Amniotic epithelial cell (primary cell): ENCODE data around the gene SPRED2.
"Not testable (repeated sequence)": the region's sequence is repeated elsewhere in the genome, so short reads cannot be mapped to it uniquely, and the experiment has no call there.

Source experiments
- DNase-seq: peaks from one replicate; pipeline ENCODE4 v3.0.0-alpha.2; 2010; ENCODE audit warnings: low read depth

Gene SPRED2

GRCh38 chr2:65343386-65343785 lies 89.0 kb downstream of the SPRED2 start:
- no peak for DNase-seq

GRCh38 chr2:65340898-65341681 lies 91.3 kb downstream of the SPRED2 start:
- no peak for DNase-seq

DNA sequence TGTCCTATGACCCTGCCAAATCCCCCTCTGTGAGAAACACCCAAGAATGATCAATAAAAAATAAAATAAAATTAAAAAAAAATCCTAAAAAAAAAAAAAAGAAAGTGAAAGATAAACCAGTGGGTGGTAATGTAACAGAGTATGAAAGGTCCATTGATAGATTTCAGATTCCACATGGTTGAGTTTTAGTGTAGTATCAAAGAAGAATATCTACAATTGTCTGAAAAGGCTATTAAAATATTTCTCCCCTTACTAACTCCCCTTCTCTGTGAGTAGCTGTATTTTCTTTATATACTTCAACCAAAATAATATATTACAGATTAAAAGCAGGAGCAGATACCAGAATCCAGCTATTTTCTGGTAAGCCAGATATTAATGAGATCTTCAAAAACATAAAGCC lies 92.8 kb downstream of the SPRED2 start:
- DNase-seq = no peak

- not testable (repeated sequence) for DNase-seq
These were observed 93.4 kb downstream of the SPRED2 start for GRCh38 chr2:65338830-65339495.

- DNase-seq = not testable (repeated sequence)
These were observed 94.5 kb downstream of the SPRED2 start for GRCh38 chr2:65337915-65338314.

- no peak for DNase-seq
These were observed 97.7 kb downstream of the SPRED2 start for GRCh38 chr2:65334714-65335113.

DNA sequence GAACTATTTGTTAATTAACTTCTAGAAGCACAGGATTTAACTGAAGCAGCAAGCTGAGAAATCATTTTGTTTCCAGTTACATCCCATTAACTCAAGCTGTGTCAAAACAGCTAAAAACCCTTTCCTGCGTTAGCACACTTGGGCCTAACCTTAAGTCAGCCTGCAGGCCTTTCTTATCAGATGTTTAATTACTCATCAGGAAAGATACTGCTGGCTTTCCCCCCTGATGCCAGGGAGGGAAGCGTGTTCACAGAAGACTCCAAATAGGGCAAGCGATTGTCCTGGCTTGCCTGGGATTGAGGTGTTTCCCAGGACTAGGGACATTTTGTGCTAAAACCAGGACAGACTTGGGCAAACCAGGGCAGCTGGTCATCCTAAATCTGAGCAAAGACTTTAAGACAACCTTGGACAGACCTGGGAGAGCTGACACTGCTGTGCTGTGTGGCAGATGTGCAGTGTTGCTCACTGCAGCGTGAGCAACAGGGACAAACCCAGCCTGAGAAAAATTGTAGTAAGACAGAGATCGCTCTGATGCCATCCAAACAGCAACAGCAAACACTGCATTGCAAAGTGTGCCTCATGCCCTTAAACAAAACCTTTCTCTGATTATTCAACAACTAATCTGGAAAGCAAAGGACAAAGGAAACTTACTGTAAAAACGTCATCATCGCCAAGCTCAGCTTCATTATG lies 100.9 kb downstream of the SPRED2 start:
- DNase-seq = peak; percentile 80

DNA sequence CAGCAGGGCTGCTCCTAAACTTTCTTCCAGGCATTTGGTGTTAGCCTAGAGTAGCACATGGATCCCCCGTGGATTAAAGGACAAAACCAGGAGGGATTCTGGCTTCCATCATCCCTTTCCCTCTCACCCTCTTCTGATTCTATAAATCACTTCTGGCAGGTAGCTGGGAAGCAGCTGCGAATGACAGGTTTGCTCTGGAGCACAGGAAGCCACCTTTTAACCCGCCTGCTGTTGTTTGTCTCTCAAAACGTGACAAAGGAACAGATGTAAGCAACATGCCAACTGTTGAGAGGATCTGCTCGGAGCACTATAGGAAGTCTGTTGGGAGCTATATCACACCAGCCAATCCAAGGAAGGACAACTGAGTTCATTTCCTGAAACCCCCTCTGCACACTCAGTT lies 102.9 kb downstream of the SPRED2 start:
- DNase-seq = no peak

- no peak for DNase-seq
These were observed 106.1 kb downstream of the SPRED2 start for GRCh38 chr2:65326276-65326675.

- DNase-seq = no peak
These were observed 107.3 kb downstream of the SPRED2 start for GRCh38 chr2:65325066-65325465.

DNA sequence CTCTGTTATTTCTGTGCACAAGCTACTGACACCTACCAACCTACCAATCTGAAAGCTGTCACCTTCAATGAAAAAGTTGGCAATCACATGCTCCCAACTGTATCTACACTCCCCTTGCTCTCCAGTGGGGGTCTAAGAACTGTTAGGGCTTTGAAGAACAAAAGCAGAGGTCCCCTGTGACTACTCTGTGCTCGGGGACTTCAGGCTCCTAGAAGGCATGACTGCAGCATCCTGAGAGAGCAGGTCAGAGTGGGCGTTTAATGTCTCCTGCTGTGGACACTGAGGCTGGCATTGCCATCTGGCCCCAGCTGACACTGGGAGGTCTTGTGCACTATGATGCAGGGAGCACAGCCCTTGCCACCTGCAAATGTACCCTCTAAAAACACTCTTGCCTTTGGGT lies 111.5 kb downstream of the SPRED2 start:
- no peak for DNase-seq

GRCh38 chr2:65320042-65320725 lies 112.2 kb downstream of the SPRED2 start:
- peak; percentile 97 for DNase-seq

DNA sequence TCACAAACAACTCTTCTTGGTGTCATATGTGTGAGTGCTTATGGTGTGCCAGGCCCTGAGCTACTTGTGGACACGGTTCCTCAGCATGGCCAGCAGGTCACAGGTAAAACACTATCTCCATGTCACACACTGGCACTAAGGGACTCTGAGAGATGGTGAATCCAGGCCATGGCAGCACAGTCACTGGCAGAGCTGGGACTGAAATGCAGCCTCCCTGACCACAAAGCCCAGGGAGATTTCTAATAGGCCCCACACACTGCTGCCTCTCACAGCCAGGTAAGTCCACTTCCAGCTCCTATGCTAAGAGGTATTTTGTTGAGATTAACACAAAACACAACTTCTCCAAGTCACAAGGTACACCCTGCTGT lies 112.7 kb downstream of the SPRED2 start:
- no peak for DNase-seq

- no peak for DNase-seq
These were observed 113.2 kb downstream of the SPRED2 start for GRCh38 chr2:65319072-65319673.

GRCh38 chr2:65317841-65318240 lies 114.6 kb downstream of the SPRED2 start:
- no peak for DNase-seq

GRCh38 chr2:65317351-65317750 lies 115.0 kb downstream of the SPRED2 start:
- not testable (repeated sequence) for DNase-seq

GRCh38 chr2:65316072-65316471 lies 116.3 kb downstream of the SPRED2 start:
- no peak for DNase-seq

DNA sequence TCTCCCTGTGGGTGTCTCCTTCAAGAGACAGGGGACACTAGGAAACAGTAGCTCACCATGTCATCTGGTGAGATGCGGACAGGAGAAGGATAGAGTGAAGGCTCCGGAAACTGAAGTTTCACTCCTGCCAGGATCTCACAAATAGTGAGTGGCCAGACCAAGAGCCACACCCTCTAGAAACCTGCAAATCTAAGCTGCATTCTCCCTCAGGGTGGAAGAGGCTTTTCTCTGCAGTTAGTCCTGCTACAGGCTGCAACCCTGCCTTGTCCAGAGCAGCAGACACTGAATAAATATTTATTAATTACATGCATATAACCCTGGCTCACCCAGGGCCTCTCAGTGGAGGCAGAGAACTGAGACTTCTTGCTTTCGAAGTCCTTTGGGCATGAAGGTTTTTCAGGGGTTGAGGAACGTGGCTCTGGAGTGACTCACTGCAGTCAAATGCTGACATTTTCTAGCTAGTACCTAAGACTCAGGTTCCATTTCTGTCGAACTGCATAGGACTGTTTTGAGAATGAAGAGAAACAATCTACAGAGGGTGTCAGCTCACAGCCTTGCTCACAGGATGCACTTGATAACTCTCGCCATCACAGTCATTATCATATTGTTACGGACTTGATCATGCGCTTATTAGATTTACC lies 117.5 kb downstream of the SPRED2 start:
- DNase-seq = no peak

DNA sequence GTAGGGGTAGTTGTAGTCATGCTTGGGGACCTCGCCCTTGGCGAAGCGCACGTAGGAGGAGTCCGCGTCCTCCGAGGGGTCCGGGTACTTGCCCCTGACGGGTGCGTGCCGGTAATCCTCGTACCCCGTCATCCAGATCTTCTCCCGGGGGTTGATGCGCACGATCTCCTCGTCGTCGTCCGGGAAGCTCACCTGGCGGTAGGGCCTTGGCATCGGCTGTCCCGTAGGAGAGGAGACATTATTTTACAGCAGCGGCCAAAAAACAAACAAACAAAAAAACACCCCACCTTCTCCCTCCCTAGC lies 118.5 kb downstream of the SPRED2 start:
- no peak for DNase-seq

DNA sequence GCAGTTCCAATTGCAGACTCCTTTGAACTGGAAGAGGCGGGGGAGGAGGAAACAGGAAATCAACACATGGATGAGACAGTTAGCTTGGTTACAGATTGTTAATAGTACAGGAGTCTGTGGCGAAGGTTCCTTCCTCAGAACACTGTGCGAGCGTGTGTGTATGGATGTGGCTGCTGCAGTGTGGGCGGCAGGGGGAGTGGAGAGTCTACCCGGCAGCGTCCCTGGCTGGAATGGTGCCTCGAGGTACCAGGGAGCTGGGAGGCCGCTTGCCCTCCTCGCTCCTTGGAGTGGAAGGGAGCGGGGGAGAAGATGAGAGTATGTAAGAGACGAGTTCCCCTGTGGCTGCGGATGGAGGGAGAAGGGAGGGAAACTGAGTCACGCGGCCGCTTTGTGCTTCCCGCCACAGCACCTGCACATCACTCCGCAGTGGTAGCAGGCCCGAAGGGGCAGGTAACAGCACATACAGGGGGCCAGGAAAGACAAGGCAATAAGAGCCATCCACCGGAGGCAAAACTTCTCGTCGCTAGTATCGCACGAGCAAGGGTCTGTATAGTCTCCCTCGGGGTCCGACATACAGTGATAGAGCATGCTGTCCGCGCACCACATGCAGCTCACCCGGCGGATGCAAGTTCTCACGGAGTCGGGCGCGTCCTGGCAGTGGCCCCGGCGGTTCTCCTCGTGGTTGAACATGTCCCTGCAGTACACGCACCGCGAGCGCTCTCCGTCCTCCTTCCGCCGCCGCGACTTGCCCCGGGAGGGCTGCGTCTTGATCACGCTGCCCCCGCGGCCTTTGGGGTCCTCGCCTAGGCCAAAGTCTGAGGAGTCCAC lies 119.1 kb downstream of the SPRED2 start:
- DNase-seq = no peak

GRCh38 chr2:65311596-65311995 lies 120.8 kb downstream of the SPRED2 start:
- DNase-seq = no peak
